GM19099 (cell line): ENCODE measurements around the gene CST11.

Experiments
- POLR2A ChIP-seq: IDR thresholded peaks from 3 replicates; pipeline ENCODE4 v1.6.1; 2011; ENCODE audit warnings: low read depth; ENCODE audit not compliant: insufficient read length; ENCODE audit errors: extremely low read depth

Gene CST11

DNA sequence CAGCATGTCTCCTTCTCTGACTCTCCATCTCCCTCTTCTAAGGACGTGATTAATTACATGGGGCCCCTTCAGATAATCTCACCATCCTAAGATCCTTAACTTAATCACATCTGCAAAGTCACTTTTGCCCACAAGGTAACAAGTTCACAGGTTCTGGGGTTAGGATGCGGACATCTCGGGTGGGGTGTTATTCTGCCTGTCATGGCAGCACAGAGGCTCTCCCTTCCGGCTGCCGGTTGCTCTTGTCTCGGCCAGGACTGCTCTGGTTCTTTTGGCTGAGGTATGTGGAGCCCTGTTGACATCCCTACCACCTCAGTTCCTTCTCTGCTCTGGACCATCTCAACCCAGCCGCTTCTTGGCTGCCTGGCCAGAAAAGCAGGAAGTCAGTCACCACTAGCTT, 4.2 kb upstream of the CST11 start:
- TF ChIP-seq POLR2A, result no peak

- no peak for TF ChIP-seq POLR2A
Measured at GRCh38 chr20:23456409-23456808, 3.7 kb upstream of the CST11 start.

DNA sequence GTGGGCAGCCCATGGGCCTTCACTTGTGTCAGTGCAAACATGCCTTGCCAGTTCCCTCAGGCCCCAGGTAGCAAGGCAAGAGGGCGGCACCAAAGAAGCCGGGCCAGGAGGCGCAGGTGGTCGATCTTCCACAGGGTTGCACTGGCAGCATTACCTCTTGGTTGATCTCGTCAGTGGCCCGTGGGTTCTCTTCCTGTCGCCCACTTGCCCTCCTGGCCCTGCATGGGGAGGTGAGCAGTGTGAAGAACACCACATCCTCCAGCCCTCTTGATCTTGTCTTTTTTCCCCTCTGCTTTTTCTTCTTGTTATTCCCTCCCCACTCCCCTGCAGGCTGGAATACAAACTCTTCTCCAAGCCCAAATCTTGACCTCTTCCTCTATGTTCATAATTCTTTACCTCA, 3.0 kb upstream of the CST11 start:
- no peak for TF ChIP-seq POLR2A

- TF ChIP-seq POLR2A, result no peak
Measured at GRCh38 chr20:23454816-23455215, 2.1 kb upstream of the CST11 start.

GRCh38 chr20:23453549-23454543, 1.2 kb upstream of the CST11 start:
- no peak for TF ChIP-seq POLR2A

DNA sequence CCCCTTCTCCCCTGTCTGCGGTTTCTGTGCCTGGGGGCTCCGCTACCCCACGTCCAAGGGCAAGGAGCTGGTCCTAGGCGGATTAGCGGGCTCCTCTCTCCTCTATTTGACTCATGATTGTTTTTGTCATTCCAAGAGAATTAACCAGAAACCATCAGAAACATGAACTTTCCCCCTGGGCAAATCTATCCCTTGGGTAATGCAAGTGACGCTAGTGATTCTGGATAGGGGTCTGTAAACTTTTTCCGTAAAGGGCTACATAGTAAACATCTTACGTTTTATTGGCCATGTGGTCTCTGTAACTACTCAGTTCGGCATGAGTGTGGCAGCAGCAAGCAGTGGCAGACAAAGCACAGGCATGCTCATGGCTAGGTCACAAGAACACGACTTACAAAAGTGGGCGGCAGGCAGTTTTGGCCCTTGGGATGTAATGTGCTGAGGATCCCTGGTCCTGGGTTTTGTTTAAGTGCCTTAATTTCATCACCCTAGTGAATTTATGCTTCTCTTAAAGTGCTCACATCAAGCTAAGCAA, 654 bp downstream of the CST11 start:
- TF ChIP-seq POLR2A, result no peak

DNA sequence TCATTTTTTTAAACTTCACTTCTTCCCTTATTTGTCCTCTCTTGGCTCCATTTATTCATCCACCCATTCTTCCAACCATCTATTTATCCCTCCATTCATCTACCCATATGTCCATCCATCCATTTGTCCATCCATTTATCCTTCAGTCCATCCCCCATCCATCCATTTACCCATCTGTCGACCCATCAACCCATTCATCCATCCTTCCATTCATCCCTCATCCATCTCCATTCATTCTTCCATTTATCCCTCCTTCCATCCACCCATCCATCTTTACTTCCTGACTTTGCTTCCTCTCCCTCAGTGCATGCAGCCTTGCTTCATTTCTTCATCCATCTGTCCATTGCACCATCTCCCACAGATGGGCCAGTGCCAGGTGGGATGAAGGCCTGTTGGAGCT, 1.8 kb downstream of the CST11 start:
- TF ChIP-seq POLR2A, result no peak

DNA sequence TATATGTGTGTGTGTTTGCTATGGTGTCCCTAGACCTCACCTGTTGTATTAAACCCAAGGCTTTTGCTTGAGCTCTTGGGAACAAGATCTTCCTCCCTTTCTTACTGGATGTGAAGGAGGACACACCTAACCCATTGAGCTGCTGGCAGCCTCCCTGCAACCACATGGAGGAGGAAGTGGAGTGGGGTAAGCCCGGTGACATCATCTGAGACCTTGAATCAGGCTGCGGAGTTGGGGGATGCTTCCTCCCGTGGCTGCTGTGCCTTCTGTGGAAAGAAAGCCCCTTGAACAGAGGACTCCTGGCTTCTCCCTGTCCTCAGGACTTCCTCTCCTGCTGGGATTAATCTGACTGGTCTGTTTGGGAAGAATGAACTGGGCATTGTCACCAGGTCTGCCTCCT, 3.3 kb downstream of the CST11 start:
- TF ChIP-seq POLR2A, result no peak

GRCh38 chr20:23448167-23448566, 4.5 kb downstream of the CST11 start:
- TF ChIP-seq POLR2A, result no peak

DNA sequence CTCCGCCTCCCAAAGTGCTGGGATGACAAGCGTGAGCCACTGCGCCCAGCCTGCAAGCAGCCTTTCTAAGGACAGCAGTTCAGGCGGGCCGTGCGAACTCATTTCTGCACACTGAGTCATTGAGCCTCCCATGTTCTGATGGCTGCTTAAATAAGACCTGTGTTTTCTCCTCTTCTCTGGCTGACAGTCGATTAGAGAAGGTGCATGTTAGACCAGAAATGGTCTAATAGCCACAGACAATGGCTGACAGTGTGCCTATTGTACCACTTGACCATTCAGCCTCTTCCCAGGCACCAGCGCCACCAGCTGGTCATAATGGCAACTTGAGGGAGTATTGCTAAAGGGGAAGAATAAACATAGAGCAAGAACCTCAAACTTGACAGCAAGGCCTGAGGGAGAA, 6.2 kb downstream of the CST11 start:
- TF ChIP-seq POLR2A, result no peak

- no peak for TF ChIP-seq POLR2A
Measured at GRCh38 chr20:23445596-23446217, 7.0 kb downstream of the CST11 start.

DNA sequence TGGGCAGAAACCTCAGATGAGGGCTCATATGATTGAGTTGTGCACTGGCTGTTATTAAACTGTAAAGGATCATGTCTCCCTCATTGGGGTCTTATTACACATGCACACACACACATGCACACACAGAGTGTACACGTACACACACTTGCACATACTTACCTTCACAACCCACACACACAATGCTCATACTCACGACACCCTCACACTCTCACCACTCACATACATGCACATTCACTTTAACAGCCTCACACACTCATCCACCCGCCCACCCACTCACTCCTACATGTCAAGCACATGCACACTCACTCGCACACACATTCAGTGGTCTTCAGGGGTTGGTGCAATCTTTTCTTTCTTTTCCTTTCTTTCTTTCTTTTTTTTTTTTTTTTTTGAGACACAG, 7.8 kb downstream of the CST11 start:
- TF ChIP-seq POLR2A, result no peak

GRCh38 chr20:23442436-23442835, 10.2 kb downstream of the CST11 start:
- no peak for TF ChIP-seq POLR2A

- TF ChIP-seq POLR2A, result no peak
Measured at GRCh38 chr20:23441850-23442313, 10.8 kb downstream of the CST11 start.

DNA sequence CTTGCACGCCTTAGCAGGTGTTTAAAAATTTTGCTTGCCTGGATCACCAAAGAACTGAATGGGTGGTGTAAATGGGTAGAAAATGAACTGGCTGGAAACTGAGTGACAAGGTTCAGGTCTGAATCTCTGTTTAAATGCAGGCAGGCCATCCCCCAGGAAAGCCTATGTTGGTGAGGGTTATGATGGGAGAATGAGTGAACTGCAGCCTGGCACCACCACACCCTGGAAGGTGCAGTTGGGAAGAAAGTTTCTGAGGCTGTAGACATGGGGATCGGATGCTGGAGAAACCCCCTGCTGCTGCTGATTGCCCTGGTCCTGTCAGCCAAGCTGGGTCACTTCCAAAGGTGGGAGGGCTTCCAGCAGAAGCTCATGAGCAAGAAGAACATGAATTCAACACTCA, 12.7 kb downstream of the CST11 start:
- no peak for TF ChIP-seq POLR2A

- no peak for TF ChIP-seq POLR2A
Measured at GRCh38 chr20:23438661-23439060, 14.0 kb downstream of the CST11 start.
